ENCODE results near the gene DUSP5. TPM values are rescaled to one million over a fixed set of nuclear protein-coding genes. Genes with fewer than 3 reads are reported as not detected.

DUSP5 gene
- total RNA-seq, 1 experiment from 2014 or later, result 137 TPM

DNA sequence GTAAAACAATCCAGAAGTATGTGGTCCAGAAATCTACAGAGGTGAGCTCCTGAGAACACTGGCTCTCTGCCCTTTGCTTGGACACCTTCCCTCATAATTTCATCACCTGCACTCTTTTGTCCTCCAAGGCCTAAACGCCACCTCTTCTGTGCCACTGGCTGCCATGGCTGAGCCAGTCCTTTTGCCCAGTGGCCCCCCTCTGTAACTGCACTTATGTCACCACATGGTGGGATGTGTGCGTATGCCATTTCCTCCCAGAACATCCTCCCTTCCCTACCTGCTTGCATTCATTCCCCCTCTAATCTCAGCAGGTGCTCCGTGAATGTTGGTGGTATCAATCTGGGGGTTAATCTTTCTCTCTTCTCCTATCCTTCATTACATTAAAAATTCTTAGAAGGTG, 17.3 kb upstream of the DUSP5 start:
- BruUV-seq (replicated peaks), result no TSS peak
- H4K20me1 ChIP-seq (ENCODE audit: insufficient read depth), result no peaks in the 10 kb centered on the region
- ChIA-PET RAD21 (ENCODE audit: low non-redundant PET in 1 of 2, low total read pairs in 2 of 2, uncharacterized antibody in 2 of 2, unreplicated experiment in 2 of 2) (no interaction called here), CTCF (no interaction called here), POLR2A (no interaction called here)
- no peaks in the 10 kb centered on the region for H3K36me3 ChIP-seq (ENCODE audit: control insufficient read depth in 1 of 2, insufficient read depth in 2 of 2, low read length in 2 of 2)
- no peak overlapping the region for H3K27ac ChIP-seq (ENCODE audit: low read depth, low read length)
- H3K27me3 ChIP-seq (ENCODE audit: insufficient read depth, low read length), result no peaks in the 10 kb centered on the region
- H3K4me1 ChIP-seq (ENCODE audit: control insufficient read depth in 1 of 2, insufficient read depth in 2 of 2, low read length in 2 of 2), result peaks cover 10 to 19% of the 10 kb centered on the region in 2 experiments; a peak in 3 of 4 replicates
- no peaks in the 10 kb centered on the region for H3K79me2 ChIP-seq (ENCODE audit: insufficient read depth, low read length)
- peak; percentile 65 for ATAC-seq
- no peaks in the 10 kb centered on the region for H3K9me2 ChIP-seq (ENCODE audit: insufficient read depth)
- TF ChIP-seq SP1 (IDR thresholded peaks at IDR 0.05; ENCODE audit: low read depth), result no peak
- TF ChIP-seq, protein P1, sequence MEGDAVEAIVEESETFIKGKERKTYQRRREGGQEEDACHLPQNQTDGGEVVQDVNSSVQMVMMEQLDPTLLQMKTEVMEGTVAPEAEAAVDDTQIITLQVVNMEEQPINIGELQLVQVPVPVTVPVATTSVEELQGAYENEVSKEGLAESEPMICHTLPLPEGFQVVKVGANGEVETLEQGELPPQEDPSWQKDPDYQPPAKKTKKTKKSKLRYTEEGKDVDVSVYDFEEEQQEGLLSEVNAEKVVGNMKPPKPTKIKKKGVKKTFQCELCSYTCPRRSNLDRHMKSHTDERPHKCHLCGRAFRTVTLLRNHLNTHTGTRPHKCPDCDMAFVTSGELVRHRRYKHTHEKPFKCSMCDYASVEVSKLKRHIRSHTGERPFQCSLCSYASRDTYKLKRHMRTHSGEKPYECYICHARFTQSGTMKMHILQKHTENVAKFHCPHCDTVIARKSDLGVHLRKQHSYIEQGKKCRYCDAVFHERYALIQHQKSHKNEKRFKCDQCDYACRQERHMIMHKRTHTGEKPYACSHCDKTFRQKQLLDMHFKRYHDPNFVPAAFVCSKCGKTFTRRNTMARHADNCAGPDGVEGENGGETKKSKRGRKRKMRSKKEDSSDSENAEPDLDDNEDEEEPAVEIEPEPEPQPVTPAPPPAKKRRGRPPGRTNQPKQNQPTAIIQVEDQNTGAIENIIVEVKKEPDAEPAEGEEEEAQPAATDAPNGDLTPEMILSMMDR (IDR thresholded peaks at IDR 0.05 in 2 of 3, conservative IDR thresholded peaks at IDR 0.05 in 1 of 3; ENCODE audit: borderline replicate concordance in 1 of 3, insufficient read depth in 1 of 3, low read depth in 2 of 3, low read length in 2 of 3), result peak in 2 of 3 experiments; percentile 5 to 21; a peak in 1 of 6 replicates
- no peaks in the 10 kb centered on the region for H3K9me3 ChIP-seq (ENCODE audit: control insufficient read depth in 1 of 2, insufficient read depth in 1 of 2, low read depth in 1 of 2, low read length in 2 of 2)
- H3K4me3 ChIP-seq (replicated peaks in 1 of 2; ENCODE audit: low read depth in 1 of 2, low read length in 2 of 2), result no peak overlapping the region
- no peak overlapping the region for H2AFZ ChIP-seq (ENCODE audit: low read depth, low read length, poor library complexity, severe bottlenecking)
- H3K4me2 ChIP-seq (ENCODE audit: low read length), result no peak overlapping the region
- no peak for DNase-seq (ENCODE audit: low read depth, low spot score)
- no peak overlapping the region for H3K9ac ChIP-seq (ENCODE audit: low read length)
- intact Hi-C loops (cut with micrococcal nuclease), result no loop called here

DNA sequence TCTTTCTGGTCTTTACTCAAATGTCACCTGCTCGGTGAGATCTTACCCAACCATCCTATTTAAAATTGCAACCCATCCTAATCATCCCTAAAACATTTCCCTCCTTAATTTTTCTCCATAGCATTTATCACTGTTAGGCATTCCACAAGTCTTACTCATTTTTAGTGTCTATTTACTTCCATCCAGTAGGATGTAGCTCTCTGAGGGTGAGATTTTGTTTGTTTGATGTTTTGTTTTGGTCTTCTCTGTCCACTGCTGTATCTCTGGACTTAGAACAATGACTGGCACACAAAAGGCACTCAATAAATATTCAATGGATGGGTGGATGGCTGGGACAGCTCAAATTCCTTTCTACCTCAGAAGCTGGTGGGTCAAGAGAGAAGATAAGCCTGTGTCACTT, 15.8 kb upstream of the DUSP5 start:
- H3K36me3 ChIP-seq (ENCODE audit: control insufficient read depth in 1 of 2, insufficient read depth in 2 of 2, low read length in 2 of 2), result no peaks in the 10 kb centered on the region
- H3K79me2 ChIP-seq (ENCODE audit: insufficient read depth, low read length), result no peaks in the 10 kb centered on the region
- no peak for DNase-seq (ENCODE audit: low read depth, low spot score)
- no TSS peak for BruUV-seq (replicated peaks)
- peaks cover 10 to 23% of the 10 kb centered on the region in 2 experiments; a peak in 3 of 4 replicates for H3K4me1 ChIP-seq (ENCODE audit: control insufficient read depth in 1 of 2, insufficient read depth in 2 of 2, low read length in 2 of 2)
- no peak overlapping the region for H3K27ac ChIP-seq (ENCODE audit: low read depth, low read length)
- H3K9ac ChIP-seq (ENCODE audit: low read length), result no peak overlapping the region
- RAD21 ChIA-PET (ENCODE audit: low non-redundant PET in 1 of 2, low total read pairs in 2 of 2, uncharacterized antibody in 2 of 2, unreplicated experiment in 2 of 2), result no interaction called here
- CTCF ChIA-PET, result no interaction called here
- peak; percentile 42; the same call in 1 of the 2 replicates for ATAC-seq
- H4K20me1 ChIP-seq (ENCODE audit: insufficient read depth), result no peaks in the 10 kb centered on the region
- no peaks in the 10 kb centered on the region for H3K9me3 ChIP-seq (ENCODE audit: control insufficient read depth in 1 of 2, insufficient read depth in 1 of 2, low read depth in 1 of 2, low read length in 2 of 2)
- H3K4me2 ChIP-seq (ENCODE audit: low read length), result peak overlapping the region; percentile 14
- intact Hi-C loops (cut with micrococcal nuclease), result no loop called here
- H2AFZ ChIP-seq (ENCODE audit: low read depth, low read length, poor library complexity, severe bottlenecking), result no peak overlapping the region
- TF ChIP-seq FOSL1 (IDR thresholded peaks at IDR 0.05; ENCODE audit: low read depth), result peak; percentile 21; the same call in 1 of the 2 replicates
- no peak for TF ChIP-seq POLR2AphosphoS5 (IDR thresholded peaks at IDR 0.05; ENCODE audit: low read depth, low read length)
- TF ChIP-seq ZNF274 (IDR thresholded peaks at IDR 0.05; ENCODE audit: low read depth, low read length), result no peak
- TF ChIP-seq ELF1 (IDR thresholded peaks at IDR 0.05; ENCODE audit: borderline replicate concordance, low read depth), result no peak
- no peak for TF ChIP-seq EZH2 (IDR thresholded peaks at IDR 0.05)
- no peak for TF ChIP-seq POLR2A (IDR thresholded peaks at IDR 0.05; ENCODE audit: borderline replicate concordance, extremely low read depth, insufficient read depth, insufficient read length)
- no peaks in the 10 kb centered on the region for H3K27me3 ChIP-seq (ENCODE audit: insufficient read depth, low read length)
- POLR2A ChIA-PET, result interaction anchor here (1.9 kb wide), 1 partner anchor 10 kb away, joined by 6 read pairs; no protein-coding TSS in a partner anchor
- H3K9me2 ChIP-seq (ENCODE audit: insufficient read depth), result no peaks in the 10 kb centered on the region
- H3K4me3 ChIP-seq (replicated peaks in 1 of 2; ENCODE audit: low read depth in 1 of 2, low read length in 2 of 2), result no peak overlapping the region

Data from HCT116 (cell line).